K562 (cell line): ENCODE measurements around the gene B4GALNT4. TPM values are rescaled to one million over a fixed set of nuclear protein-coding genes. Genes with fewer than 3 reads are reported as not detected.
"Not testable (repeated sequence)": the region's sequence is repeated elsewhere in the genome, so short reads cannot be mapped to it uniquely, and the experiment has no call there.

ENCODE experiments used
- ATAC-seq: fragments of 200-7000 bp; cut with Tn5 transposase; 3 replicates; pipeline ENCODE4 v1.9.1; 2020; ENCODE audit warnings: moderate library complexity
- BruUV-seq: library from RNA; stranded (reverse); fragments of 400-500 nt; replicated peaks from 2 replicates; lab custom pipeline; 2021; lab: Mats Ljungman, UMichigan
- CTCF ChIA-PET: fragments of 300-600 bp; formaldehyde crosslinking; extraction: SDS; loops from one replicate; lab custom pipeline; 2021; ENCODE audit warnings: low intra/inter-chr PET ratio; lab: Yijun Ruan, JAX
- POLR2A ChIA-PET: fragments of 300-600, 350-650 bp; sonication (Branson Sonifier 250); formaldehyde crosslinking; extraction: SDS; loops from one replicate; lab custom pipeline; 2021; ENCODE audit warnings: antibody characterized with exemption, inconsistent platforms; lab: Yijun Ruan, JAX
- DNase-seq, 4 experiments: peaks; one replicate each; pipeline versions ENCODE4 v3.0.0 to v3.0.0-alpha.2; 2011 to 2018; ENCODE audit warnings: low spot score in 3 of 4, mixed read lengths in 3 of 4; ENCODE audit errors: extremely low read depth in 1 of 4
- FAIRE-seq: peaks from 2 replicates; lab custom pipeline; 2011; peaks lifted over from hg19 to GRCh38; lab: Jason Lieb, UNC
- H2AFZ ChIP-seq: 2 replicates; pipeline ENCODE4 v1.6.0; 2011; ENCODE audit warnings: low read depth, low read length, control low read depth, inconsistent platforms
- H3K27ac ChIP-seq: fragments of 200-600 bp; 3 replicates; pipeline ENCODE4 v1.8.0; 2011; ENCODE audit warnings: low read depth, mild to moderate bottlenecking, control low read depth, inconsistent platforms, low read length, moderate library complexity, mixed read lengths; ENCODE audit errors: extremely low read depth
- H3K27me3 ChIP-seq, 2 experiments: fragments of 300-600 bp in 1 of 2; 2 replicates in 1 of 2; 3 replicates in 1 of 2; pipeline versions ENCODE4 v1.6.0 to v1.8.0; 2011; ENCODE audit warnings: inconsistent platforms in 2 of 2, low read length in 2 of 2, mild to moderate bottlenecking in 1 of 2, mixed read lengths in 1 of 2, moderate library complexity in 1 of 2; ENCODE audit not compliant: control insufficient read depth in 2 of 2, insufficient read depth in 2 of 2
- H3K36me3 ChIP-seq: fragments of 300-600 bp; 3 replicates; pipeline ENCODE4 v1.8.0; 2011; ENCODE audit warnings: mild to moderate bottlenecking, low read length, inconsistent platforms; ENCODE audit not compliant: control insufficient read depth, insufficient read depth
- H3K4me1 ChIP-seq, 2 experiments: fragments of 200-600 bp in 1 of 2; replicated peaks in 1 of 2; 2 replicates in 1 of 2; 3 replicates in 1 of 2; pipeline versions ENCODE4 v1.5.1 to v1.8.0; 2011; ENCODE audit warnings: inconsistent platforms in 2 of 2, low read length in 2 of 2, mild to moderate bottlenecking in 1 of 2, mixed read lengths in 1 of 2, moderate library complexity in 1 of 2; ENCODE audit not compliant: control insufficient read depth in 2 of 2, insufficient read depth in 2 of 2
- H3K4me2 ChIP-seq: 2 replicates; pipeline ENCODE4 v1.6.1; 2011; ENCODE audit warnings: low read length, control low read depth, inconsistent platforms, mixed read lengths; ENCODE audit not compliant: insufficient read depth
- H3K4me3 ChIP-seq: fragments of 200-600 bp; sonication (generic), shearing (Covaris generic); 2 replicates; pipeline ENCODE4 v1.5.1; 2016; ENCODE audit warnings: control low read depth, inconsistent platforms
- H3K79me2 ChIP-seq: fragments of 200-600 bp; 3 replicates; pipeline ENCODE4 v1.8.0; 2011; ENCODE audit warnings: low read length, inconsistent platforms; ENCODE audit not compliant: control insufficient read depth, insufficient read depth
- H3K9ac ChIP-seq, 2 experiments: 2 replicates each; pipeline versions ENCODE4 v1.6.0 to v1.6.1; 2011; ENCODE audit warnings: low read depth in 2 of 2, low read length in 2 of 2, control low read depth in 1 of 2, inconsistent platforms in 1 of 2, mild to moderate bottlenecking in 1 of 2, mixed read lengths in 1 of 2; ENCODE audit not compliant: insufficient read depth in 1 of 2
- H3K9me1 ChIP-seq: one replicate; pipeline ENCODE4 v1.6.0; 2011; ENCODE audit warnings: inconsistent platforms, mild to moderate bottlenecking, low read length, moderate library complexity; ENCODE audit not compliant: control insufficient read depth, insufficient read depth
- H3K9me3 ChIP-seq: replicated peaks from 2 replicates; pipeline ENCODE4 v1.5.1; 2011; ENCODE audit warnings: low read depth, low read length, inconsistent platforms; ENCODE audit not compliant: control insufficient read depth, insufficient read depth
- H4K20me1 ChIP-seq: replicated peaks from 2 replicates; pipeline ENCODE4 v1.6.1; 2011; ENCODE audit warnings: low read length, inconsistent platforms, mixed read lengths; ENCODE audit not compliant: control insufficient read depth, insufficient read depth
- POLR2G ChIP-seq: fragments of 200-400 bp; formaldehyde crosslinking; IDR thresholded peaks from 2 replicates; pipeline ENCODE4 v1.6.1; 2017; ENCODE audit warnings: low read depth, mild to moderate bottlenecking, antibody characterized with exemption, low read length, moderate library complexity
- ZNF766 ChIP-seq: fragments of 200-800 bp; sonication (Bioruptor generic); conservative IDR thresholded peaks from 2 replicates; pipeline ENCODE4 v1.6.1; 2016; ENCODE audit warnings: missing genetic modification characterization, missing compliant biosample characterization
- WGBS: fragments of 100-300 bp; shearing (Covaris generic); methylation state at CpG from one replicate; pipeline ENCODE4 v1.1.6; 2016; ENCODE audit warnings: low coverage, mixed read lengths; ENCODE audit not compliant: insufficient coverage; ENCODE audit errors: missing lambda C conversion rate; 5-methylcytosine and 5-hydroxymethylcytosine counted together
- in situ Hi-C: fragments of 300-500 bp; cut with MboI; formaldehyde crosslinking; loops from 4 replicates; pipeline ENCODE4 v1.15.0; 2018; ENCODE audit warnings: inconsistent platforms, mixed read lengths
- intact Hi-C: fragments of 100-400 bp; cut with micrococcal nuclease; formaldehyde crosslinking; loops from 2 replicates; pipeline ENCODE4 v1.14.2; 2022
- polyA plus RNA-seq, 8 experiments: library from polyadenylated mRNA; depleted of rRNA in 4 of 8; stranded (reverse) in 5 of 8; unstranded in 3 of 8; fragments of >200 nt; fragmentation: Nextera tagmentation in 2 of 8; fragmentation: Illumina TruSeq in 1 of 8; extraction: Ambion mirVana in 2 of 8; extraction: Trizol in 1 of 8; gene quantifications; 2 replicates each; pipeline versions ENCODE4 v1.2.1 to v1.2.3, GENCODE V29; 2011 to 2014; ENCODE audit warnings: inconsistent platforms in 1 of 8, missing spikeins in 1 of 8
- total RNA-seq, 7 experiments: library from RNA; depleted of rRNA in 6 of 7; stranded (reverse); fragments of >200 nt in 6 of 7; fragmentation: Illumina TruSeq in 2 of 7; extraction: Trizol in 2 of 7; gene quantifications; 2 replicates each; pipeline versions ENCODE4 v1.2.1 to v1.2.3, GENCODE V29; 2011 to 2021; ENCODE audit warnings: low replicate concordance in 1 of 7

The B4GALNT4 gene
- total and polyA plus RNA-seq, 9 of the 15 experiments (the other 6 are each of a cell fraction or from before 2014, with no cell fraction given), result 0.20 to 37.1 (median 10.8) TPM; not detected in 1

- intact Hi-C loops (no loop called here), in situ Hi-C loops (no loop called here)
- 42% methylated on average over 14 of the region's 18 CpGs for WGBS
- no peaks in the 10 kb centered on the region for H3K9me3 ChIP-seq
- H3K36me3 ChIP-seq, result peaks cover 12% of the 10 kb centered on the region; the same call in 1 of the 3 replicates
- peaks cover 11% of the 10 kb centered on the region; the same call in 2 of the 3 replicates for H3K79me2 ChIP-seq
- peaks cover 6 to 64% of the 10 kb centered on the region in 2 experiments; a peak in 4 of 5 replicates for H3K4me1 ChIP-seq
- DNase-seq (no peak), ATAC-seq (no peak), FAIRE-seq (no peak)
- no peak overlapping the region for H2AFZ ChIP-seq
- peak overlapping the region in 1 of 2 experiments; percentile 74; a peak in 2 of 4 replicates for H3K9ac ChIP-seq
- H3K4me2 ChIP-seq, result no peak overlapping the region
- no peaks in the 10 kb centered on the region for H3K9me1 ChIP-seq
- H3K4me3 ChIP-seq, result no peak overlapping the region
- TF ChIP-seq ZNF766 (CRISPR knock-in tag) (no peak), POLR2G (peak; percentile 22; the same call in 1 of the 2 replicates)
- no peaks in the 10 kb centered on the region for H4K20me1 ChIP-seq
- no peak overlapping the region for H3K27ac ChIP-seq
- CTCF ChIA-PET, result no interaction called here
- BruUV-seq, result no TSS peak
- POLR2A ChIA-PET, result interaction anchor here (0.6 kb wide), 1 partner anchor 97 kb away, joined by 3 read pairs; the partner anchor contains the start of gene RNH1
- H3K27me3 ChIP-seq, result no peaks in the 10 kb centered on the region
These were observed 40.5 kb downstream of the B4GALNT4 start for GRCh38 chr11:409600-410483.

- DNase-seq, H2AFZ ChIP-seq, in situ Hi-C loops, H3K27ac ChIP-seq, H3K9me1 ChIP-seq, FAIRE-seq, H3K27me3 ChIP-seq, H3K9ac ChIP-seq, H3K4me2 ChIP-seq, H3K9me3 ChIP-seq, ATAC-seq, CTCF ChIA-PET, H3K79me2 ChIP-seq, H4K20me1 ChIP-seq, intact Hi-C loops, H3K4me3 ChIP-seq, BruUV-seq, H3K36me3 ChIP-seq: not testable (repeated sequence)
- peaks cover 11 to 64% of the 10 kb centered on the region in 2 experiments for H3K4me1 ChIP-seq
- POLR2A ChIA-PET, result interaction anchor here (0.6 kb wide), 1 partner anchor 15 kb away, joined by 3 read pairs; no protein-coding TSS in a partner anchor
- 40% methylated on average over 1 of the region's 13 CpGs for WGBS
These were observed 41.4 kb downstream of the B4GALNT4 start for GRCh38 chr11:410711-411110.

- DNase-seq, ATAC-seq, BruUV-seq, H3K9ac ChIP-seq, H3K4me3 ChIP-seq, H4K20me1 ChIP-seq, H3K9me1 ChIP-seq, H2AFZ ChIP-seq, H3K4me2 ChIP-seq, intact Hi-C loops, H3K79me2 ChIP-seq, in situ Hi-C loops, H3K36me3 ChIP-seq, CTCF ChIA-PET, H3K27ac ChIP-seq, H3K9me3 ChIP-seq, FAIRE-seq, H3K27me3 ChIP-seq: not testable (repeated sequence)
- peaks cover 11 to 64% of the 10 kb centered on the region in 2 experiments for H3K4me1 ChIP-seq
- POLR2A ChIA-PET, result interaction anchor here (0.6 kb wide), 1 partner anchor 14 kb away, joined by 3 read pairs; no protein-coding TSS in a partner anchor
- WGBS, result 59% methylated on average over 3 of the region's 11 CpGs
These were observed 42.2 kb downstream of the B4GALNT4 start for GRCh38 chr11:411520-411919.
